Activated CD8-positive, alpha-beta memory T cell treated with anti-CD3 and anti-CD28 coated beads, Interleukin-2, amount 50 U/mL, for 4 hours (primary cell): ENCODE measurements around the gene OSBPL8.

Experiments used
- DNase-seq: peaks from one replicate; pipeline ENCODE4 v3.0.0-alpha.2; 2020

The OSBPL8 gene

GRCh38 chr12:76462668-76463224 lies 96.8 kb downstream of the OSBPL8 start:
- DNase-seq, result no peak

GRCh38 chr12:76460807-76461206 lies 98.8 kb downstream of the OSBPL8 start:
- no peak for DNase-seq

GRCh38 chr12:76457818-76458217 lies 101.8 kb downstream of the OSBPL8 start:
- no peak for DNase-seq

DNA sequence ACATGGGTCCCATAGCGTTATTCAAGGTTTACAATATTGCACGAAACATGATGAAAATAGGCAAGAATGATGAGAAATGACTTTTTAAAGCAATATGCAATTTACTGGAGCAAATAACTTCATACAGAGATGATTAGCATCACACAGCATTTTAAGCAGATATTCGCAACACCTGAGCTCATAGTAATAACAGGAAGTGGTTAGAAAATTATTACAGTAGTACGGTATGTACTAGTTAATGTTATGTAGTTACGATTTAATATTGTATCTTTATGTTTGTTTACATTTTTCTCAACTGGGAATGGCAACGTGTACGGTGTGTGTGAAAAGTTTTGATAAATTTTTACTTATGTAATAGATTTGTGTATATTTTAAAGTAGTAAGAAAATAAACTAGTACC lies 102.6 kb downstream of the OSBPL8 start:
- DNase-seq, result no peak

DNA sequence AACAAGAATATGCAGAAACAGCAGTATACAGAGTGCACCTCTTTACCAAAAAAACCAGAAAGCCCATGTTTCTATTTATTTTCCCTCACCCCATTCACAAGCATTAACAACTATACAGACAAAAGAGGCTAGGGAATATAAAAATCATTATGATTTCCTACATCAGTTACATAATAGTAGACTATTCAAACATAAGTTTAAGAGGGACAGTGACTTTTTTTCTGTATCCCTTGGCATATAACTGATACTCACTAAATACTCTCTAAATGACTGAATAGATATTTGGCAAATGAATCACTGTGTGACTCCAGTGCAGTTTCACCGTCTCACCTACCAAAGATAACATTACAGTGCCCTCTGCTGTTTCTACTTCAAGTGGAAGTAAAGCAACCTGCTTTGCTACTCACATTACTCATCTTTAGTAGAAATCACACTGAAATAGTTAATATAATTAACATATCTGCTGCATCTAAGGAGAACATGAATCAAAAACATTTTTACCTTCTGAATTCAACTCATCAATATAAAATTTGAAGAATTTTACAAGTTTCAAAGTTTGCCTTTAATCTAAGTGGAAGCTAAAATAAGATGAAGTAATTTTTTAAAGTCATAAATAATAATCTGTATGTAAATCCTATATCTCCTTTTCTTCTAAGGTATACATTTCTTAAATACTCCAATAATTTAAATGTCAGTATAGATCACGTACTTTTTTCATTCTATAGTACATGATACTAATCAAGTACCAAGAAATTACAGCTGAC lies 103.8 kb downstream of the OSBPL8 start:
- DNase-seq, result no peak

GRCh38 chr12:76451528-76451927 lies 108.0 kb downstream of the OSBPL8 start:
- no peak for DNase-seq

DNA sequence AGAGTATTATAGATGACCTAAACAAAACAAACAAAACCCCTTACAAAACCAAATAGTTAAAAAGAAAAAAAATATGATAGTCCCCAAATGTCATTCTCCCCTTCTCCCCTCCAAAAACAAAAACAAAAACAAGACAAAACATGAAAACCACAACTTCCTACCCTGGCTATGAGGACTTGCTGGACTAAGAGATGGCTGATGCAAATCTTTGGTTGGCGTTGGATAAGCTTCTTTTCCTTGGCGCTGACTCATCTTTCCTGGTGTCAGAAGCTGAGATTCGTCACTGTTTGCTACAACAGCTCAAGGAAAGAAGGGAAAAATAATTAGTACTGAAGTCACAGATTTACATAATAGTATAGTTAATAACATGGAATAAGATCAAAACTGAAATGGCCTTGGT lies 108.9 kb downstream of the OSBPL8 start:
- DNase-seq, result no peak

DNA sequence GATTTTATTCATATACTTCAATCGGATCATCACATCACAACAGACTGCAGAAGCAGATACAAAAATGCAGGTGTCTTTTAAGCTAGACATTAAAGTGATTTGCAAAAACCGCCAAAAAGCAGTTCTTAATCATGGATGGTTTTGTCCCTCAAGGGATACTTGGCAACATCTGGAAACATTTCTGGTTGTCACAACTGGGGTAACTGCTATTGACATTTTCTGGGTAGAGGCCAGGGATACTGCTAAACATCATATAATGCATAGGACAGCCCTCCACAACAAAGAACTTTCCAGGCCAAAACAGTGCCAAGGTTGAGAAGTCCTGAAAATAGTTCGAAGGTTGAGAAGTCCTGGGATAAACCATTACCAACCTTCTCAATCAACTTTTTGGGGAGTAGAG lies 109.6 kb downstream of the OSBPL8 start:
- no peak for DNase-seq

GRCh38 chr12:76449583-76449982 lies 110.0 kb downstream of the OSBPL8 start:
- no peak for DNase-seq

DNA sequence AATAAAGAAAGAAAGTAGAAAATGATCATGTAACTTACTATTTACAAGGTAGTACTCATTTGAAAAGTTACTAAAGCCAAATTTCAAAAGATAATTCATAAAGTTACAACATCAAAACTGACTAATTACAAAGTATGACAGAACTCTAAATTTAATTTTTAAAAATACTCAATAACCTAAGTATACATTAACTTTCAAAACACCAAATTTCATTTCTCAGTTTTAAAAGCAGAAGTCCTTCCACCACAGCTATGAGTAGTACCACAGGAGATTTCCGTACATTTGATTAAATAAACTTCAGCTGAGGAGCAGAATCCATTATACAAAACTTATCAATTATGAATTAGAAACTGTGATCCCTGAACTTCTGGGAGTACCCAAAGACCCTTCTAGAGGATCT lies 110.6 kb downstream of the OSBPL8 start:
- DNase-seq, result no peak

- no peak for DNase-seq
Observed at GRCh38 chr12:76446090-76446489, 113.5 kb downstream of the OSBPL8 start.

GRCh38 chr12:76445462-76445861 lies 114.1 kb downstream of the OSBPL8 start:
- no peak for DNase-seq

DNA sequence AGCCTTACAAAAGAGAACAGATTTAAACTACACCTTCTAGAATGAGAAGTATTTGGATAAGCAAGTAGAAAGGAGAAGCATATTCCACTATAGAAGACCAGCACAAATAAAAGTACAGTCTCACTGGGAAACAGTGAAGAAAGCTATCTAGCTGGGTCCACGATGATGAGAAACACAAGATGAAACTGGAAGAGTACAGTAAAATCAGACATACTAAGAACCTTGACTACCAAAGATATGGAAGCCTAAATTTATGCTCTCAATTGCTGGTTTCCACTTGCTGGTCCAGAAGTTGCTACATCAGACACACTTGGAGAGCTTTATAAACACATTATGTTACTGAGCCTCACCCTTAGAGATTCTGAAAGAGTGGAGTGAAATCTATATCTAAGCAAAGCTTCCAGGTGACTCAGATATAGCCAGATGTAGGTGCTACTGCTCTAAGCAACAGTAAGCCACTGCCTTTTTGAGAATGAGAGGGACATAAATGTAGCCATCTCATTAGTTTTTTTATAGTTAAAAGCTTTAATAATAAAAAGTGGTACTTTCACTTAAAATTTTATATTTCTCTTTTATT lies 115.1 kb downstream of the OSBPL8 start:
- no peak for DNase-seq

DNA sequence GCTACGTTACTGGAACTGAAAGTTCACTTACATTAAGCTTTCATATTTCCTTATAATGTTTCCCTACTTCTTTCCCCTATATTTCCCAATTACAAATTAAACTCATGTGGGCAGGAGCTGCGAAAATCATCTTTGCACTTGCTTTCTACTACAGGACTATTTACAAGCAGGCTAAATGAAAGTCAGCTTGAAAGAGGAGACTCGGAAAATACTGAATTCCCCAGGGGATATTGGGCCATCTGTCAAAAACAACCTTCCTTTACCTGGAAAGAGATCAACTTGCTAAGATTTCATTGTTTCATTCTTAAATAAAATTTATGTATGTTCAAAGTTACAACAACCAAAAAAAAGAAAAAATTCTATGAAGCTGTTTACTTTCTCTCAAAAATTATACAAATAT lies 118.6 kb downstream of the OSBPL8 start:
- no peak for DNase-seq

DNA sequence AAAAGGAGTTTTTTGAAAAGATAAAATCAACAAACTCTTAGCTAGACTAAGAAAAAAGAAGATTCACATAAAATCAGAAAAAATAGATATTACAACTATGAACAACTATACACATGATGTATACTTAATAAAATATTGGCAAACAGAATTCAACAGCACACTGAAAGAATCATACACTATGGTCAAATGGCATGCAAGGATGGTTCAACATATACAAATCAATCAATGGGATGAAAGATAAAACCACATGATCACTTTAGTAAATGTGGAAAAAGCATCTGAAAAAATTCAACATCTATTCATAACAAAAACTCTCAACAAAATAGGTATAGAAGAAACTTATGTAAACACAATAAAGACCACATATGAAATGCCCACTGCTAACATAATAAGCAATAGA lies 126.8 kb downstream of the OSBPL8 start:
- DNase-seq, result no peak

- DNase-seq, result no peak
Observed at GRCh38 chr12:76428117-76428516, 131.5 kb downstream of the OSBPL8 start.

- no peak for DNase-seq
Observed at GRCh38 chr12:76426160-76426559, 133.4 kb downstream of the OSBPL8 start.

DNA sequence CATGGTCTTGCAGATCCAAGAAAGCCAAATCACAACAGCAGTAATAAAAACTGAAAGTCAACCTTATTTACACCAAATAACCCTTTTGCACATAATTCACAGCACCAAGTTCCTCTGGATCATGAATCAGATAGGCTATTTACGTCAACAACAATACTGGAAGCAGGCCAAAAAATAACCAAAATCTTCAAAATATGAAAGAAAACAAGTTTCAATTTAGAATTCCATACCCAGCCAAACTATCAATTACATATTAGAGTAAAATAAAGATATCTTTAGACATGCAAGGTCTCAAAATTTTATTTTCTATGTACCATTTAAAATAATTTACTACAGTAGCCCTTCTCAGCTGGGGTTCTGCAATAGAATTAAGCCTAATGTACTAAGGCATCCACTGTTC lies 134.6 kb downstream of the OSBPL8 start:
- DNase-seq, result no peak

DNA sequence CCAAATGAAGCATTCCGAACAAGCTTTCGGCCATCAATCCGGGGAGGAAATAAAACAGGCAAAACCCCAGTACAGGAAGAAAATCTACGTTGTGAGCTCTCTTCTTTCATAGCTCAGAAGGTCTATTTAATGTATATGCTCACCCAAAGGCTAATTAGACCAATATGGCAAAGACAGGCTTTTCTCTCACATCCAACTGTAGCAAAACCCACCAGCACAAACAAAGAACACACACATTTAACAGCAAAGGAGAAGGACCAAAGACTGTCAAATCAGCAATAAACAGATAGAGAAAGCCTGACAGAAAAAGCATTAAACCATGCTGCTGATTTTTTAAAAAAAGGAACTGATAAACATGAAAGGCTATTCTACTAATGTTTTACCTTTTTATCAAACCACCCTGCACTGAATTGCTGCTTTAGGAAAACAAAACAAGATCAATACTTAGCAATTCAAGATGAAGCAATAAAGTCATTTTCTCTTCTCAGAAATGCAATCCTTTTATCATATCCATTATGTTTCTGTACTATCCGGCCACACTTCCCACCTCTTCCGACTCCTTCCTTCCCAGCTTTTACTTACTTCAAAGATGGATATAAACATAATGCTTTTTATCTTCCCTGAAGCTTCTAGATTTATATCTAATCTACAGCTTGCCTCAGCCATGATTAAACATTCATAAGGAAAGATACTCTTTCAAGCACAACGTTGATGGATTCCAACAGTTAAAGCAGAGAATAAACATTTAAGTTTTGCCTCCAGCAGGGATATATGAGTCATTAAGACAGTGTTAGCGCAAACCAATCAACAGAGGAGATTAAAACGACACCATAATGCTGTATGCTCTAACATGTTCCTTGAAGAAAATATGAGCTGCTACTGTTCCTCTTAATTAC lies 136.8 kb downstream of the OSBPL8 start:
- DNase-seq, result no peak

DNA sequence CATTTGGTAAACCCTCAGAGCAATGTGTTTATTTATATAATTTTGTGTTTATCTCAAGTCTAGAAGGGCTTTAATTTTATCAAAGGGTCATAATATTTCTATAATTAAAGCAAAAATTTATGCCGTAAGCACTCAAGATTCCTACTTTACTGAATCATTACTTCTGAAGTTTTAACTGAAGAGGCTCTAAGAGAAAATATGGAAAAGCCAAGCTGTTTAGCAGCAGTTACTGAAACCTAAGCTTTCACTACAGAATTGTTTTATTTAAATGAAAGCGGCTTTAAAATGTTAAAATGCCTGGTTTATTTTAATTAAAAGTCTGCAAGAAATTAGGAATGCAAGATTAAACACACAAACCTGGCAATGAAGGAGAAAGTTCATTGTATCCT lies 137.4 kb downstream of the OSBPL8 start:
- DNase-seq, result no peak

GRCh38 chr12:76421046-76421445 lies 138.5 kb downstream of the OSBPL8 start:
- no peak for DNase-seq

DNA sequence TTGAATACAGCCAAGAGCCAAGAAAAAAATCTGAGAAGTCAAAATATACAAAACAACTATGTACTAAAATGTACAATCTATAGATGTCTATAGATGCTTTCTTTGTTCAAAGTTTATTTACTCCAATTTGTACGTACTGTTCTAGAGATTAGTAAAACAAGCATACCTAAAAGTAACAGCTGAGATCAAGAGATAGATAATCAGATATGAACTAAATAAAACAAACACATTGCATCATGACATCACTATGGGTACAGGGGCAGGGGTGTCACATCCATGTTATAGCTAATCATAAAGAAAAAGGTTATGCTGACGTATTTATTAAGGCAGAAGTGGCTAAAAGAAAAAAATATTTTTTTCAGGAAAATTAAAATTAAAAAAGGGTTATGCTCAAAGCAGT lies 139.3 kb downstream of the OSBPL8 start:
- DNase-seq, result no peak

- DNase-seq, result no peak
Observed at GRCh38 chr12:76417116-76417515, 142.5 kb downstream of the OSBPL8 start.

GRCh38 chr12:76413121-76413520 lies 146.4 kb downstream of the OSBPL8 start:
- DNase-seq, result no peak
